Hepatocyte (in vitro differentiated cells): ENCODE results near the gene TPRA1.

Experiments used
- EZH2phosphoT487 ChIP-seq: fragments of 200-600 bp; sonication (generic); IDR thresholded peaks from one replicate; pipeline ENCODE4 v1.6.1; 2018; ENCODE audit warnings: antibody characterized with exemption, mild to moderate bottlenecking, low read depth, moderate library complexity; ENCODE audit not compliant: unreplicated experiment, severe bottlenecking
- TF ChIP-seq, protein P1 (sequence below): fragments of 200-600 bp; sonication (generic); IDR thresholded peaks from 2 replicates; pipeline ENCODE4 v1.5.1; 2016; ENCODE audit warnings: antibody characterized with exemption, mild to moderate bottlenecking; ENCODE audit not compliant: poor library complexity

DNA sequence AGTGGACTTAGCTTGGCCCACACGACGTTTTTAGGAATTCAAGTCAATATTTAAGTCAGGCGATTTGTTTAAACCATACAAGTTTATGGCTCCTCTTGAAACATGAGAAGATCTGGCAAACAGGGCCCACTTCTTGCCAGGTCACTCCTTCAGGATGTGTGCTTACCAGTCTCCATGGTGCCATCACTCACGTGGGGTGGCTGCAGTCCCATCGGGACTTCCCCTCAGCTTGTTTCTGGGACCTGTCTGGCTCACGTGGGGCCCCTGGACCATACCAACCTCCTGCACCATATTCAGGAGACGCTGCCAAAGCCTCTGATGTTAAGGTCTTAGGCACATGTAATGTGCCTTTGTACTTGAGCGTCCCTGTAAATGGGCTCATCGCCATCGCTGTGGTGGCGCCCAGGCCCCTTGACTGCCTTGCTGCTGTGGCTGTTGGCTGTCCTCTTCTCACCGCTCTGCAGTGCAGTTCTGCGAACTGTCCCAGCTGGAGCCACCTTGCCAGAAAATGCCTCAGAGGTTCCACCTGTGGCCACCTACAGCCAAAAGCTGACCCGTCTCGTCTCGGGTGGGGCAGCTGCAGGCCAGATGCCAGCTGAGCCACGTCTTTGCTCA, 16.6 kb upstream of the TPRA1 start:
- TF ChIP-seq, protein P1, sequence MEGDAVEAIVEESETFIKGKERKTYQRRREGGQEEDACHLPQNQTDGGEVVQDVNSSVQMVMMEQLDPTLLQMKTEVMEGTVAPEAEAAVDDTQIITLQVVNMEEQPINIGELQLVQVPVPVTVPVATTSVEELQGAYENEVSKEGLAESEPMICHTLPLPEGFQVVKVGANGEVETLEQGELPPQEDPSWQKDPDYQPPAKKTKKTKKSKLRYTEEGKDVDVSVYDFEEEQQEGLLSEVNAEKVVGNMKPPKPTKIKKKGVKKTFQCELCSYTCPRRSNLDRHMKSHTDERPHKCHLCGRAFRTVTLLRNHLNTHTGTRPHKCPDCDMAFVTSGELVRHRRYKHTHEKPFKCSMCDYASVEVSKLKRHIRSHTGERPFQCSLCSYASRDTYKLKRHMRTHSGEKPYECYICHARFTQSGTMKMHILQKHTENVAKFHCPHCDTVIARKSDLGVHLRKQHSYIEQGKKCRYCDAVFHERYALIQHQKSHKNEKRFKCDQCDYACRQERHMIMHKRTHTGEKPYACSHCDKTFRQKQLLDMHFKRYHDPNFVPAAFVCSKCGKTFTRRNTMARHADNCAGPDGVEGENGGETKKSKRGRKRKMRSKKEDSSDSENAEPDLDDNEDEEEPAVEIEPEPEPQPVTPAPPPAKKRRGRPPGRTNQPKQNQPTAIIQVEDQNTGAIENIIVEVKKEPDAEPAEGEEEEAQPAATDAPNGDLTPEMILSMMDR = no peak
- no peak for TF ChIP-seq EZH2phosphoT487
